D341Med (cell line): ENCODE results near the gene BPIFA1.

Experiments used
- DNase-seq: peaks from one replicate; pipeline ENCODE4 v3.0.0; 2012; ENCODE audit warnings: low spot score

The BPIFA1 gene

GRCh38 chr20:33239979-33240736 is 4.4 kb downstream of the BPIFA1 start:
- no peak for DNase-seq

- DNase-seq = no peak
These were observed 5.1 kb downstream of the BPIFA1 start for GRCh38 chr20:33240923-33241322.

- no peak for DNase-seq
These were observed 6.7 kb downstream of the BPIFA1 start for GRCh38 chr20:33242319-33243100.

- DNase-seq = no peak
These were observed 10.3 kb downstream of the BPIFA1 start for GRCh38 chr20:33246077-33246476.

GRCh38 chr20:33249456-33249855 is 13.7 kb downstream of the BPIFA1 start:
- DNase-seq = no peak

GRCh38 chr20:33250666-33251065 is 14.9 kb downstream of the BPIFA1 start:
- DNase-seq = peak; percentile 46

- no peak for DNase-seq
These were observed 15.7 kb downstream of the BPIFA1 start for GRCh38 chr20:33251496-33251895.

GRCh38 chr20:33252460-33252859 is 16.7 kb downstream of the BPIFA1 start:
- DNase-seq = no peak

GRCh38 chr20:33255005-33255404 is 19.2 kb downstream of the BPIFA1 start:
- DNase-seq = no peak

GRCh38 chr20:33257237-33257636 is 21.4 kb downstream of the BPIFA1 start:
- no peak for DNase-seq

GRCh38 chr20:33259371-33259770 is 23.6 kb downstream of the BPIFA1 start:
- DNase-seq = no peak

- DNase-seq = no peak
These were observed 25.7 kb downstream of the BPIFA1 start for GRCh38 chr20:33261465-33261864.

- peak; percentile 74 for DNase-seq
These were observed 26.9 kb downstream of the BPIFA1 start for GRCh38 chr20:33262658-33263065.

GRCh38 chr20:33263784-33264183 is 28.0 kb downstream of the BPIFA1 start:
- no peak for DNase-seq

- DNase-seq = no peak
These were observed 31.9 kb downstream of the BPIFA1 start for GRCh38 chr20:33267701-33268100.

- DNase-seq = no peak
These were observed 36.5 kb downstream of the BPIFA1 start for GRCh38 chr20:33272155-33272873.

GRCh38 chr20:33273117-33273851 is 37.5 kb downstream of the BPIFA1 start:
- no peak for DNase-seq

GRCh38 chr20:33275215-33275614 is 39.4 kb downstream of the BPIFA1 start:
- no peak for DNase-seq

GRCh38 chr20:33275871-33276270 is 40.1 kb downstream of the BPIFA1 start:
- no peak for DNase-seq

- DNase-seq = no peak
These were observed 40.7 kb downstream of the BPIFA1 start for GRCh38 chr20:33276303-33277113.
